Mesothelial cell of epicardium (in vitro differentiated cells): ENCODE measurements around the gene SRRT. TPM values are rescaled to one million over a fixed set of nuclear protein-coding genes. Genes with fewer than 3 reads are reported as not detected.

ENCODE experiments used
- DNase-seq, 2 experiments: peaks; one replicate each; pipeline ENCODE4 v3.0.0; 2021; ENCODE audit warnings: low spot score in 2 of 2; ENCODE audit not compliant: unreplicated experiment in 2 of 2
- H3K27ac Mint-ChIP-seq: 2 replicates; pipeline ENCODE4 v1.8.0; 2021; ENCODE audit warnings: mixed read lengths
- H3K27me3 Mint-ChIP-seq: 2 replicates; pipeline ENCODE4 v1.8.0; 2021; ENCODE audit warnings: low read depth, mixed read lengths
- H3K36me3 Mint-ChIP-seq: 2 replicates; pipeline ENCODE4 v1.8.0; 2021; ENCODE audit warnings: mixed read lengths
- H3K4me1 Mint-ChIP-seq: 2 replicates; pipeline ENCODE4 v1.8.0; 2021; ENCODE audit warnings: mixed read lengths
- H3K4me3 Mint-ChIP-seq: 2 replicates; pipeline ENCODE4 v1.8.0; 2021; ENCODE audit warnings: mild to moderate bottlenecking, moderate library complexity, mixed read lengths
- H3K9me3 Mint-ChIP-seq: 2 replicates; pipeline ENCODE4 v1.8.0; 2021; ENCODE audit warnings: mixed read lengths
- CTCF ChIP-seq: fragments of 200-600 bp; sonication (generic); IDR thresholded peaks from one replicate; pipeline ENCODE4 v1.5.0; 2021; ENCODE audit warnings: antibody characterized with exemption; ENCODE audit not compliant: unreplicated experiment
- total RNA-seq: library from RNA; stranded (reverse); gene quantifications from 3 replicates; pipeline ENCODE4 v1.2.1, GENCODE V29; 2021

The SRRT gene, protein sequence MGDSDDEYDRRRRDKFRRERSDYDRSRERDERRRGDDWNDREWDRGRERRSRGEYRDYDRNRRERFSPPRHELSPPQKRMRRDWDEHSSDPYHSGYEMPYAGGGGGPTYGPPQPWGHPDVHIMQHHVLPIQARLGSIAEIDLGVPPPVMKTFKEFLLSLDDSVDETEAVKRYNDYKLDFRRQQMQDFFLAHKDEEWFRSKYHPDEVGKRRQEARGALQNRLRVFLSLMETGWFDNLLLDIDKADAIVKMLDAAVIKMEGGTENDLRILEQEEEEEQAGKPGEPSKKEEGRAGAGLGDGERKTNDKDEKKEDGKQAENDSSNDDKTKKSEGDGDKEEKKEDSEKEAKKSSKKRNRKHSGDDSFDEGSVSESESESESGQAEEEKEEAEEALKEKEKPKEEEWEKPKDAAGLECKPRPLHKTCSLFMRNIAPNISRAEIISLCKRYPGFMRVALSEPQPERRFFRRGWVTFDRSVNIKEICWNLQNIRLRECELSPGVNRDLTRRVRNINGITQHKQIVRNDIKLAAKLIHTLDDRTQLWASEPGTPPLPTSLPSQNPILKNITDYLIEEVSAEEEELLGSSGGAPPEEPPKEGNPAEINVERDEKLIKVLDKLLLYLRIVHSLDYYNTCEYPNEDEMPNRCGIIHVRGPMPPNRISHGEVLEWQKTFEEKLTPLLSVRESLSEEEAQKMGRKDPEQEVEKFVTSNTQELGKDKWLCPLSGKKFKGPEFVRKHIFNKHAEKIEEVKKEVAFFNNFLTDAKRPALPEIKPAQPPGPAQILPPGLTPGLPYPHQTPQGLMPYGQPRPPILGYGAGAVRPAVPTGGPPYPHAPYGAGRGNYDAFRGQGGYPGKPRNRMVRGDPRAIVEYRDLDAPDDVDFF
- 229 to 245 TPM (median 240 TPM) in 3 replicates for total RNA-seq

GRCh38 chr7:100874577-100875355 lies at the start of gene SRRT:
SRRT (plus strand) TSS chr7:100875103; CDS start chr7:100875591, 488 bp downstream.
- Mint-ChIP-seq H3K4me1 (peaks cover 42% of the 10 kb centered on the region), H3K27me3 (no peaks in the 10 kb centered on the region), H3K9me3 (no peaks in the 10 kb centered on the region), H3K27ac (peak within 1 kb of the TSS; percentile 99), H3K36me3 (peaks cover 30% of the 10 kb centered on the region), H3K4me3 (peak within 1 kb of the TSS; percentile 99)
- peak; percentile 96 to 97 for DNase-seq
- TF ChIP-seq CTCF = peak; percentile 62

GRCh38 chr7:100825215-100825671 lies 49.7 kb upstream of the SRRT start:
- Mint-ChIP-seq H3K4me1 (peaks cover 36% of the 10 kb centered on the region), H3K27ac (peak overlapping the region; percentile 96), H3K9me3 (no peaks in the 10 kb centered on the region), H3K36me3 (peaks cover 7% of the 10 kb centered on the region), H3K4me3 (peak overlapping the region; percentile 97), H3K27me3 (no peaks in the 10 kb centered on the region)
- no peak for DNase-seq
- no peak for TF ChIP-seq CTCF

DNA sequence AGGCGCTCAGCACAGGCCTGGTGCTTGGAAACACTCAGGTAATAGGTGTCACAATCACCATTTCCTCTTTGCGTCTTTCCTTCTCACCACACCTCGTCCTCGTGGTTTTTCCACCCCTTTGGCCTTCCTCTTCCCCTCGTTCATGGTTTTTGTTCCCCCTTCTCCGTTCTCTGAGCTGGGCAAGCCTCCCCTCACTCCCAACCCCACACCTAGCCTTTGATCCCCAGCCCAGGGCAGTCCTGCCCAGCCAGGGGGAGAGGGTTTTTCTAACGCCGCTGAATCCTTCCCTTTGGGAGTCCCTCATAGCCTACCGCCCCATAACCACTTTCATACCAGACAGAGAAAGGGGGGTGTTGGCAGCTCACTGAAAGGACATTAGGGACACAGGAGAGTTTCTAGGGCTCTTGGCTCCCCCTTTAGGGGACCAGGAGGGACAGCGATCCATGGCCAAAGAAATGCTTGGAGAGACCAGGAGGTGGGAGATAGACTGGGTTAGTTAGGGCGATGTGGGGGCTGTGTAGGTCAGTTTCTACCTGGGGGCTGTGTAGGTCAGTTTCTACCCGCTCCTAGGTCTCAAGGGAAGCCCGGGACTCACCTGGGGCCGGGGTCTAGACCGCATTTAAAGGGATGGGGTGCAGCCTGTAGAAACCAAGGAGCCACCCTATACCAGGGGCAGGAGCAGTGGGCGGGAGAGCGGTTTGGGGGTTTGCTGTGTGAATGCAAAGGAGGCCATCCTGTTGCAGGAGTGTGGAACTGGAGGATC lies 49.0 kb upstream of the SRRT start:
- Mint-ChIP-seq H3K9me3 (no peaks in the 10 kb centered on the region), H3K27me3 (no peaks in the 10 kb centered on the region), H3K4me1 (peaks cover 36% of the 10 kb centered on the region), H3K27ac (peak overlapping the region; percentile 96), H3K4me3 (peak overlapping the region; percentile 97), H3K36me3 (peaks cover 2% of the 10 kb centered on the region)
- TF ChIP-seq CTCF = no peak
- DNase-seq = no peak

- Mint-ChIP-seq H3K36me3 (peaks cover 2% of the 10 kb centered on the region), H3K4me3 (peak overlapping the region; percentile 97), H3K4me1 (peaks cover 36% of the 10 kb centered on the region), H3K27me3 (no peaks in the 10 kb centered on the region), H3K27ac (peak overlapping the region; percentile 96), H3K9me3 (no peaks in the 10 kb centered on the region)
- TF ChIP-seq CTCF = no peak
- DNase-seq = peak in 1 of 2 experiments; percentile 58
Observed at GRCh38 chr7:100826514-100827329, 48.2 kb upstream of the SRRT start.
